Uterus (tissue), 2 donors: ENCODE results near the gene AGBL4.

ENCODE experiments used
- POLR2A ChIP-seq, 2 donors: fragments of 450-650 bp; IDR thresholded peaks; one replicate each; pipeline ENCODE4 v1.6.1; 2016; ENCODE audit warnings: antibody characterized with exemption in 2 of 2, mild to moderate bottlenecking in 1 of 2, moderate library complexity in 1 of 2
- TF ChIP-seq, protein P1 (sequence below), 4 experiments: fragments of 200-600 bp in 2 of 4; fragments of 450-650 bp in 2 of 4; sonication (generic) in 2 of 4; IDR thresholded peaks; one replicate each; pipeline ENCODE4 v1.5.1; 2016 to 2019; ENCODE audit warnings: antibody characterized with exemption in 4 of 4, mild to moderate bottlenecking in 2 of 4, moderate library complexity in 1 of 4

- TF ChIP-seq, protein P1, sequence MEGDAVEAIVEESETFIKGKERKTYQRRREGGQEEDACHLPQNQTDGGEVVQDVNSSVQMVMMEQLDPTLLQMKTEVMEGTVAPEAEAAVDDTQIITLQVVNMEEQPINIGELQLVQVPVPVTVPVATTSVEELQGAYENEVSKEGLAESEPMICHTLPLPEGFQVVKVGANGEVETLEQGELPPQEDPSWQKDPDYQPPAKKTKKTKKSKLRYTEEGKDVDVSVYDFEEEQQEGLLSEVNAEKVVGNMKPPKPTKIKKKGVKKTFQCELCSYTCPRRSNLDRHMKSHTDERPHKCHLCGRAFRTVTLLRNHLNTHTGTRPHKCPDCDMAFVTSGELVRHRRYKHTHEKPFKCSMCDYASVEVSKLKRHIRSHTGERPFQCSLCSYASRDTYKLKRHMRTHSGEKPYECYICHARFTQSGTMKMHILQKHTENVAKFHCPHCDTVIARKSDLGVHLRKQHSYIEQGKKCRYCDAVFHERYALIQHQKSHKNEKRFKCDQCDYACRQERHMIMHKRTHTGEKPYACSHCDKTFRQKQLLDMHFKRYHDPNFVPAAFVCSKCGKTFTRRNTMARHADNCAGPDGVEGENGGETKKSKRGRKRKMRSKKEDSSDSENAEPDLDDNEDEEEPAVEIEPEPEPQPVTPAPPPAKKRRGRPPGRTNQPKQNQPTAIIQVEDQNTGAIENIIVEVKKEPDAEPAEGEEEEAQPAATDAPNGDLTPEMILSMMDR (IDR thresholded peaks at IDR 0.05): no peak
- TF ChIP-seq POLR2A (IDR thresholded peaks at IDR 0.05): no peak
These were observed 833.6 kb downstream of the AGBL4 start for GRCh38 chr1:49190138-49190537.
